Tibial nerve (tissue), 4 donors: ENCODE measurements around the gene CREB1.

Experiments used
- CTCF ChIP-seq, 5 experiments: fragments of 200-600 bp in 3 of 5; fragments of 450-650 bp in 2 of 5; sonication (generic) in 3 of 5; IDR thresholded peaks; one replicate each; pipeline ENCODE4 v1.5.1; 2016 to 2019; ENCODE audit warnings: antibody characterized with exemption in 5 of 5, mild to moderate bottlenecking in 3 of 5, moderate library complexity in 2 of 5
- EP300 ChIP-seq, 2 donors: sonication (generic); formaldehyde crosslinking; IDR thresholded peaks; one replicate each; pipeline ENCODE4 v1.6.1; 2017; ENCODE audit warnings: antibody characterized with exemption in 2 of 2, mild to moderate bottlenecking in 1 of 2
- POLR2A ChIP-seq, 2 donors: fragments of 450-650 bp; IDR thresholded peaks; one replicate each; pipeline ENCODE4 v1.6.1; 2017; ENCODE audit warnings: antibody characterized with exemption in 2 of 2, mild to moderate bottlenecking in 2 of 2, moderate library complexity in 2 of 2

- TF ChIP-seq CTCF (IDR thresholded peaks at IDR 0.05), result no peak
- TF ChIP-seq POLR2A (IDR thresholded peaks at IDR 0.05), result no peak
- no peak for TF ChIP-seq EP300 (IDR thresholded peaks at IDR 0.05)
Observed at GRCh38 chr2:207525296-207525695, 4.5 kb upstream of the CREB1 start.
